ENCODE results near the gene ATF7IP2. TPM values are rescaled to one million over a fixed set of nuclear protein-coding genes. Genes with fewer than 3 reads are reported as not detected.
"Not testable (repeated sequence)": the region's sequence is repeated elsewhere in the genome, so short reads cannot be mapped to it uniquely, and the experiment has no call there.

Gene ATF7IP2
- total and polyA plus RNA-seq, 3 experiments from 2014 or later, result 12.4 to 119 (median 14.3) TPM

DNA sequence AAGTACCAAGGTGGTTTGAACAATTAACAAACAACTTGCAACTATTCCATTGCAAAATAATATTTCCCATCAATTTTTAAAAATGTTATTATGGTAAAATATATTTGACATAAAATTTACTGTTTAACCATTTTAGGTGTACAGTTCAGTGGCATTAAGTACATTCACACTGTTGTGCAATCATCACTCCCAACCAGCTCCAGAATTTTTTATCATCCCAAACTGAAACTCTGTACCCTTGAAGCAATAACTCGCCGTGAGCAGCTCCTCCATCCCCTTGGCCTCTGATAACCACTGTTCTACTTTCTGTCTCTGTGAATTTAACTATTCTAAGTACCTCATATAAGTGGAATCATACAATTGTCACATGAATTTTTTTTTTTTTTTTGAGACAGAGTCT lies 33.6 kb upstream of the ATF7IP2 start:
- Mint-ChIP-seq H3K4me3 (no peak overlapping the region), H3K27me3 (no peaks in the 10 kb centered on the region), H3K9me3 (no peaks in the 10 kb centered on the region), H3K27ac (peak overlapping the region in 1 of 8 donors; percentile 39), H3K4me1 (no peaks in the 10 kb centered on the region), H3K36me3 (no peaks in the 10 kb centered on the region)
- no peaks in the 10 kb centered on the region for H3K27me3 ChIP-seq (ENCODE audit: insufficient read depth, low read length, poor library complexity, severe bottlenecking)
- no peaks in the 10 kb centered on the region for H3K4me1 ChIP-seq (ENCODE audit: insufficient read depth, low read length)
- ChIA-PET CTCF (no interaction called here), POLR2A (no interaction called here)
- H3K4me3 ChIP-seq (ENCODE audit: low read length), result no peak overlapping the region
- H3K27ac ChIP-seq (ENCODE audit: low read depth, low read length), result no peak overlapping the region
- no peak for DNase-seq
- H3K36me3 ChIP-seq (ENCODE audit: insufficient read depth, low read length), result no peaks in the 10 kb centered on the region
- no peaks in the 10 kb centered on the region for H3K9me3 ChIP-seq (ENCODE audit: low read length)

GRCh38 chr16:10355589-10355988 lies 30.3 kb upstream of the ATF7IP2 start:
- H3K9me3 ChIP-seq (ENCODE audit: low read length), result no peaks in the 10 kb centered on the region
- Mint-ChIP-seq H3K27me3 (no peaks in the 10 kb centered on the region), H3K27ac (no peak overlapping the region), H3K4me1 (no peaks in the 10 kb centered on the region), H3K9me3 (peaks cover 0 to 2% (median 0%) of the 10 kb centered on the region in 5 donors), H3K4me3 (no peak overlapping the region), H3K36me3 (peaks cover 0 to 3% (median 0%) of the 10 kb centered on the region in 3 donors)
- CTCF ChIA-PET, result no interaction called here
- H3K4me1 ChIP-seq (ENCODE audit: insufficient read depth, low read length), result no peaks in the 10 kb centered on the region
- H3K27ac ChIP-seq (ENCODE audit: low read depth, low read length), result no peak overlapping the region
- no peak overlapping the region for H3K4me3 ChIP-seq (ENCODE audit: low read length)
- POLR2A ChIA-PET, result no interaction called here
- no peak for DNase-seq
- no peaks in the 10 kb centered on the region for H3K36me3 ChIP-seq (ENCODE audit: insufficient read depth, low read length)
- no peaks in the 10 kb centered on the region for H3K27me3 ChIP-seq (ENCODE audit: insufficient read depth, low read length, poor library complexity, severe bottlenecking)

- Mint-ChIP-seq H3K27me3 (no peaks in the 10 kb centered on the region), H3K27ac (peak overlapping the region in 1 of 8 donors; percentile 12), H3K4me3 (no peak overlapping the region), H3K4me1 (peaks cover 4 to 9% (median 6%) of the 10 kb centered on the region in 3 donors), H3K9me3 (peaks cover 0 to 2% (median 0%) of the 10 kb centered on the region in 5 donors), H3K36me3 (peaks cover 0 to 3% (median 0%) of the 10 kb centered on the region in 3 donors)
- Histone ChIP-seq H3K9me3 (ENCODE audit: low read length) (no peaks in the 10 kb centered on the region), H3K36me3 (ENCODE audit: insufficient read depth, low read length) (no peaks in the 10 kb centered on the region), H3K4me1 (ENCODE audit: insufficient read depth, low read length) (peaks cover 5% of the 10 kb centered on the region), H3K27me3 (ENCODE audit: insufficient read depth, low read length, poor library complexity, severe bottlenecking) (no peaks in the 10 kb centered on the region), H3K27ac (ENCODE audit: low read depth, low read length) (peak overlapping the region; percentile 61), H3K4me3 (ENCODE audit: low read length) (no peak overlapping the region)
- DNase-seq, result no peak
- POLR2A ChIA-PET, result no interaction called here
- CTCF ChIA-PET, result no interaction called here
Measured at GRCh38 chr16:10356870-10357842, 28.7 kb upstream of the ATF7IP2 start.

DNA sequence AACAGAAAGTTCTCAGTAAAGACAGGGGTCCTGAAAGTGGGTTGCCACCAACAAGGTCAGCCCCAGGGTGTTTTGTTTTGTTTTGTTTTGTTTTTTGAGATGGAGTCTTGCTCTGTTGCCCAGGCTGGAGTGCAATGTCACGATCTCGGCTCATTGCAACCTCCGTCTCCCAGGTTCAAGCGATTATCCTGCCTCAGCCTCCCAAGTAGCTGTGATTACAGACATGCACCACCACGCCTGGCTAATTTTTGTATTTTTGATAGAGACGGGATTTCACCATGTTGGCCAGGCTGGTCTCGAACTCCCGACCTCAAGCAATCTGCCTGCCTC lies 24.1 kb upstream of the ATF7IP2 start:
- H3K27ac ChIP-seq (ENCODE audit: low read depth, low read length), result peak overlapping the region; percentile 17
- DNase-seq; H3K4me3 ChIP-seq (ENCODE audit: low read length); H3K27me3 Mint-ChIP-seq; H3K9me3 Mint-ChIP-seq; POLR2A ChIA-PET; H3K36me3 ChIP-seq (ENCODE audit: insufficient read depth, low read length); H3K9me3 ChIP-seq (ENCODE audit: low read length); H3K27me3 ChIP-seq (ENCODE audit: insufficient read depth, low read length, poor library complexity, severe bottlenecking); CTCF ChIA-PET; H3K36me3 Mint-ChIP-seq: not testable (repeated sequence)
- peaks cover 17% of the 10 kb centered on the region for H3K4me1 ChIP-seq (ENCODE audit: insufficient read depth, low read length)
- Mint-ChIP-seq H3K4me3 (peak overlapping the region in 4 of 7 donors; percentile 55 to 73 (median 60)), H3K27ac (peak overlapping the region in 5 of 8 donors; percentile 54 to 88 (median 82)), H3K4me1 (peaks cover 8 to 17% (median 12%) of the 10 kb centered on the region in 3 donors)

- H3K4me3 ChIP-seq (ENCODE audit: low read length), result no peak overlapping the region
- H3K27ac Mint-ChIP-seq, result peak overlapping the region in 6 of 8 donors; percentile 70 to 88 (median 78)
- peaks cover 0 to 2% (median 0%) of the 10 kb centered on the region in 5 donors for H3K9me3 Mint-ChIP-seq
- H3K4me3 Mint-ChIP-seq, result peak overlapping the region in 6 of 7 donors; percentile 43 to 73 (median 56)
- peak in 1 of 5 donors; percentile 26 for DNase-seq
- peak overlapping the region; percentile 59 for H3K27ac ChIP-seq (ENCODE audit: low read depth, low read length)
- H3K9me3 ChIP-seq (ENCODE audit: low read length), result no peaks in the 10 kb centered on the region
- no peaks in the 10 kb centered on the region for H3K36me3 ChIP-seq (ENCODE audit: insufficient read depth, low read length)
- H3K36me3 Mint-ChIP-seq, result peaks cover 0 to 3% (median 0%) of the 10 kb centered on the region in 3 donors
- no peaks in the 10 kb centered on the region for H3K27me3 Mint-ChIP-seq
- peaks cover 8 to 17% (median 12%) of the 10 kb centered on the region in 3 donors for H3K4me1 Mint-ChIP-seq
- peaks cover 17% of the 10 kb centered on the region for H3K4me1 ChIP-seq (ENCODE audit: insufficient read depth, low read length)
- no peaks in the 10 kb centered on the region for H3K27me3 ChIP-seq (ENCODE audit: insufficient read depth, low read length, poor library complexity, severe bottlenecking)
- ChIA-PET CTCF (interaction anchor here (0.7 kb wide), 1 partner anchor 923 kb away, joined by 3 read pairs; no protein-coding TSS in a partner anchor), POLR2A (interaction anchor here (0.6 kb wide), 1 partner anchor 25 kb away, joined by 3 read pairs; no protein-coding TSS in a partner anchor)
Measured at GRCh38 chr16:10362077-10362863, 23.6 kb upstream of the ATF7IP2 start.

DNA sequence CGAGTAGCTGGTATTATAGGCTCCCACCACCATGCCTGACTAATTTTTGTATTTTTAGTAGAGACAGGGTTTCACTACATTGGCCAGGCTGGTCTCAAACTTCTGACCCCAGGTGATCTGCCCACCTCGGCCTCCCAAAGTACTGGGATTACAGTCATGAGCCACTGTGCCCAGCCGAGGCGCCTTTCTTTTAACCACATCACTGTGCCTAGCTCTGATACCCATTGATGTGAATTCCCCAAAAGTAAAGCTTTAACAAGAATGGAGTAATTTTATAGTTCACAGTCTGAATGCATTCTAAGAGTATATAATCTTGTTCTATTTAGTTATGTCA lies 23.0 kb upstream of the ATF7IP2 start:
- Mint-ChIP-seq H3K4me3 (peak overlapping the region in 1 of 7 donors; percentile 57), H3K27ac (peak overlapping the region in 2 of 8 donors; percentile 11 to 84), H3K4me1 (peaks cover 8 to 17% (median 12%) of the 10 kb centered on the region in 3 donors)
- peak overlapping the region; percentile 59 for H3K27ac ChIP-seq (ENCODE audit: low read depth, low read length)
- not testable (repeated sequence) for H3K36me3 ChIP-seq (ENCODE audit: insufficient read depth, low read length); H3K4me3 ChIP-seq (ENCODE audit: low read length); H3K27me3 Mint-ChIP-seq; H3K36me3 Mint-ChIP-seq; H3K9me3 ChIP-seq (ENCODE audit: low read length); DNase-seq; H3K9me3 Mint-ChIP-seq; H3K27me3 ChIP-seq (ENCODE audit: insufficient read depth, low read length, poor library complexity, severe bottlenecking)
- ChIA-PET CTCF (interaction anchor here (0.7 kb wide), 1 partner anchor 923 kb away, joined by 3 read pairs; no protein-coding TSS in a partner anchor), POLR2A (interaction anchor here (0.6 kb wide), 1 partner anchor 24 kb away, joined by 3 read pairs; no protein-coding TSS in a partner anchor)
- H3K4me1 ChIP-seq (ENCODE audit: insufficient read depth, low read length), result peaks cover 17% of the 10 kb centered on the region

- DNase-seq; H3K27me3 Mint-ChIP-seq; H3K27me3 ChIP-seq (ENCODE audit: insufficient read depth, low read length, poor library complexity, severe bottlenecking); H3K27ac Mint-ChIP-seq; POLR2A ChIA-PET; H3K36me3 Mint-ChIP-seq; H3K9me3 ChIP-seq (ENCODE audit: low read length); H3K9me3 Mint-ChIP-seq; H3K4me3 Mint-ChIP-seq; H3K36me3 ChIP-seq (ENCODE audit: insufficient read depth, low read length); H3K27ac ChIP-seq (ENCODE audit: low read depth, low read length); H3K4me3 ChIP-seq (ENCODE audit: low read length); CTCF ChIA-PET: not testable (repeated sequence)
- peaks cover 8 to 12% (median 9%) of the 10 kb centered on the region in 3 donors for H3K4me1 Mint-ChIP-seq
- peaks cover 17% of the 10 kb centered on the region for H3K4me1 ChIP-seq (ENCODE audit: insufficient read depth, low read length)
Measured at GRCh38 chr16:10366619-10367018, 19.2 kb upstream of the ATF7IP2 start.

Measured in CD8-positive, alpha-beta memory T cell (primary cell).